Omental fat pad (tissue), 4 donors: Measurements from ENCODE around the gene RYR2. TPM values are rescaled to one million over a fixed set of nuclear protein-coding genes. Genes with fewer than 3 reads are reported as not detected.

Source experiments
- ATAC-seq: fragments of 150-250 bp; one replicate; pipeline ENCODE4 v1.9.1; 2016; ENCODE audit warnings: mild to moderate bottlenecking, moderate library complexity; ENCODE audit not compliant: low FRiP score
- DNase-seq: peaks from one replicate; pipeline ENCODE4 v3.0.0-alpha.2; 2019; ENCODE audit warnings: low spot score
- total RNA-seq, 4 donors: library from RNA; depleted of rRNA; stranded (reverse); fragments of >200 nt; gene quantifications; one replicate each; pipeline ENCODE4 v1.1.0, GENCODE V29; 2016
- TF ChIP-seq, protein P1 (sequence below), 3 donors: fragments of 450-650 bp; IDR thresholded peaks; one replicate each; pipeline ENCODE4 v1.5.1; 2016 to 2017; ENCODE audit warnings: antibody characterized with exemption in 3 of 3, mild to moderate bottlenecking in 3 of 3, moderate library complexity in 2 of 3

The RYR2 gene
- total RNA-seq, 4 donors from 2014 or later: 0.19 to 2.4 (median 1.2) TPM

- DNase-seq (no peak), ATAC-seq (no peak)
- TF ChIP-seq, protein P1, sequence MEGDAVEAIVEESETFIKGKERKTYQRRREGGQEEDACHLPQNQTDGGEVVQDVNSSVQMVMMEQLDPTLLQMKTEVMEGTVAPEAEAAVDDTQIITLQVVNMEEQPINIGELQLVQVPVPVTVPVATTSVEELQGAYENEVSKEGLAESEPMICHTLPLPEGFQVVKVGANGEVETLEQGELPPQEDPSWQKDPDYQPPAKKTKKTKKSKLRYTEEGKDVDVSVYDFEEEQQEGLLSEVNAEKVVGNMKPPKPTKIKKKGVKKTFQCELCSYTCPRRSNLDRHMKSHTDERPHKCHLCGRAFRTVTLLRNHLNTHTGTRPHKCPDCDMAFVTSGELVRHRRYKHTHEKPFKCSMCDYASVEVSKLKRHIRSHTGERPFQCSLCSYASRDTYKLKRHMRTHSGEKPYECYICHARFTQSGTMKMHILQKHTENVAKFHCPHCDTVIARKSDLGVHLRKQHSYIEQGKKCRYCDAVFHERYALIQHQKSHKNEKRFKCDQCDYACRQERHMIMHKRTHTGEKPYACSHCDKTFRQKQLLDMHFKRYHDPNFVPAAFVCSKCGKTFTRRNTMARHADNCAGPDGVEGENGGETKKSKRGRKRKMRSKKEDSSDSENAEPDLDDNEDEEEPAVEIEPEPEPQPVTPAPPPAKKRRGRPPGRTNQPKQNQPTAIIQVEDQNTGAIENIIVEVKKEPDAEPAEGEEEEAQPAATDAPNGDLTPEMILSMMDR (IDR thresholded peaks at IDR 0.05): no peak
These were observed 706.4 kb downstream of the RYR2 start for GRCh38 chr1:237748171-237748960.

GRCh38 chr1:237749122-237749521 is 707.1 kb downstream of the RYR2 start:
- DNase-seq (no peak), ATAC-seq (no peak)
- TF ChIP-seq, protein P1 (IDR thresholded peaks at IDR 0.05): no peak

GRCh38 chr1:237751090-237751489 is 709.1 kb downstream of the RYR2 start:
- TF ChIP-seq, protein P1 (IDR thresholded peaks at IDR 0.05): no peak
- ATAC-seq: no peak

DNA sequence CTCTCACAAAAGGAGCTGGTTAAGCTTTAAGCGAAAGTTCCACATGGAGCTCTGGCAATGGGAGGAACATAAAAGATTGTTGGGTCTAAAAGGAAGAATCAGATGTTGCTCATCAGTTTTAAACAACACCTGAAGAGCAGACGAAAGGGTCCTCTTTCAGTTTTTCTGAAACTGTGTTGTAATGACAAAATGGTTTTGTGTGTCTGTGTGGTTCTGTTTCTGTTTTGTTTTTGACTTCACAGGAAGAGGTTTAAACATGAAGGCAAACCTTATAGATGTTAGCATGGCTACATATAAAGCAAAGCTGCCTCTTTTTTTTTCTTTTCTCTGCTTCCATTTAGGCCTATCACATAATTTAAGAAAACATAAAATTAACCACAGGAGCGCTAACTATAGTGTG is 712.6 kb downstream of the RYR2 start:
- TF ChIP-seq, protein P1 (IDR thresholded peaks at IDR 0.05): no peak
- no peak for DNase-seq
- no peak for ATAC-seq

More at GRCh38 chr1:237751090-237751489, 709.1 kb downstream of the RYR2 start:
- no peak for DNase-seq

DNA sequence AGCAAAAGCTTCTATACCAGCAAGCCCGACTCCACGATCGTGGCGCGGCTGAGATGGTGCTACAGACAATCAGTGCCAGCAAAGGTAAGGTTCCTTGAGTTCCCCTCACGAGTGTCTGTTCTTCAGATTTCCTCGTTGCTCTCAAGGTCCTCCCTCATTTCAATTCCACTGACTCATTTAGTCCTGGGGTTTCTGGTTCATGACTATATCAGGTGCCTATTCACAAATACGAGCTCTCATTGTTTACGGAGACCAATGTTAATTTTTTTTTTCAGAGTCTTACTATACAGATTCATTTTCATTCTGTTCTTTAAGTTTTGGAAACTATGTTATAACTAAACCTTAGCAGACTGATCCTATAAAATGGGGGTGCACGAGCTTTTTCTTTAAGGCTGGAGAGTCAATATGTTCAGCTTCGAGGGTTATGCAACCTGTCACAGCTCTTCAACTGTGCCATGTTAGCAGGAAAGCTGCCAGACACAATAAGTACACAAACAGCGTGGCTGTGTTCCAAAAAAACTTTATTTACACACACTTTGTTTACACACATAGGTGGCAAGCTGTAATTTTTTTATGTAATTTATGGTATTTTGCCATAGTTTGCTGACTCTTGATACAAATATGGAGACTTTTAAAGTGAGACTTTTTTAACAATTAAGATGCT is 714.5 kb downstream of the RYR2 start:
- TF ChIP-seq, protein P1 (IDR thresholded peaks at IDR 0.05): no peak
- no peak for ATAC-seq

DNA sequence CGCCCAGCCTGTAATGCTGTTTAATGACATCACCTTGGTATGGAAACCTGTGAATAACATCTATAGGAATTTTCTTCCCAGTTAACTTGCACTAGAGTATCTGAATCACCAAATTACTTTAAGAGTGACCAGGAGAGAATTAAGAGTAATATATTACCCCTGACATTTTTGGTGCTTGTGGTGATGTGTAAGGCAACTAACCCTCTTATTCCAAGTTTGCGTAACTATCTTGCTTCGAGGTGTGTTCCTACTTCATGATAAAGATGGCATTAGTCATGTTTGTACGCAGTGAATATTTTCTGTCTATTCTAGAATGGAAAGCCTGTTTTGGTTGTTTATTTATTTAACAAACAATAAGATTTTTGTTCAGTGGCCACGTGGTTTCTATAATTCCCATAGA is 717.4 kb downstream of the RYR2 start:
- DNase-seq (no peak), ATAC-seq (no peak)
- TF ChIP-seq, protein P1 (IDR thresholded peaks at IDR 0.05): no peak

More for the DNA sequence above, 714.5 kb downstream of the RYR2 start:
- DNase-seq: no peak
